ENCODE measurements around the gene SOX5. TPM values are rescaled to one million over a fixed set of nuclear protein-coding genes. Genes with fewer than 3 reads are reported as not detected.

Gene SOX5
- total and polyA plus RNA-seq, 2 experiments from 2014 or later, result 1.0 to 4.7 TPM

GRCh38 chr12:23581913-23582312, 367.6 kb downstream of the SOX5 start (continued):
- TF ChIP-seq, protein P1, sequence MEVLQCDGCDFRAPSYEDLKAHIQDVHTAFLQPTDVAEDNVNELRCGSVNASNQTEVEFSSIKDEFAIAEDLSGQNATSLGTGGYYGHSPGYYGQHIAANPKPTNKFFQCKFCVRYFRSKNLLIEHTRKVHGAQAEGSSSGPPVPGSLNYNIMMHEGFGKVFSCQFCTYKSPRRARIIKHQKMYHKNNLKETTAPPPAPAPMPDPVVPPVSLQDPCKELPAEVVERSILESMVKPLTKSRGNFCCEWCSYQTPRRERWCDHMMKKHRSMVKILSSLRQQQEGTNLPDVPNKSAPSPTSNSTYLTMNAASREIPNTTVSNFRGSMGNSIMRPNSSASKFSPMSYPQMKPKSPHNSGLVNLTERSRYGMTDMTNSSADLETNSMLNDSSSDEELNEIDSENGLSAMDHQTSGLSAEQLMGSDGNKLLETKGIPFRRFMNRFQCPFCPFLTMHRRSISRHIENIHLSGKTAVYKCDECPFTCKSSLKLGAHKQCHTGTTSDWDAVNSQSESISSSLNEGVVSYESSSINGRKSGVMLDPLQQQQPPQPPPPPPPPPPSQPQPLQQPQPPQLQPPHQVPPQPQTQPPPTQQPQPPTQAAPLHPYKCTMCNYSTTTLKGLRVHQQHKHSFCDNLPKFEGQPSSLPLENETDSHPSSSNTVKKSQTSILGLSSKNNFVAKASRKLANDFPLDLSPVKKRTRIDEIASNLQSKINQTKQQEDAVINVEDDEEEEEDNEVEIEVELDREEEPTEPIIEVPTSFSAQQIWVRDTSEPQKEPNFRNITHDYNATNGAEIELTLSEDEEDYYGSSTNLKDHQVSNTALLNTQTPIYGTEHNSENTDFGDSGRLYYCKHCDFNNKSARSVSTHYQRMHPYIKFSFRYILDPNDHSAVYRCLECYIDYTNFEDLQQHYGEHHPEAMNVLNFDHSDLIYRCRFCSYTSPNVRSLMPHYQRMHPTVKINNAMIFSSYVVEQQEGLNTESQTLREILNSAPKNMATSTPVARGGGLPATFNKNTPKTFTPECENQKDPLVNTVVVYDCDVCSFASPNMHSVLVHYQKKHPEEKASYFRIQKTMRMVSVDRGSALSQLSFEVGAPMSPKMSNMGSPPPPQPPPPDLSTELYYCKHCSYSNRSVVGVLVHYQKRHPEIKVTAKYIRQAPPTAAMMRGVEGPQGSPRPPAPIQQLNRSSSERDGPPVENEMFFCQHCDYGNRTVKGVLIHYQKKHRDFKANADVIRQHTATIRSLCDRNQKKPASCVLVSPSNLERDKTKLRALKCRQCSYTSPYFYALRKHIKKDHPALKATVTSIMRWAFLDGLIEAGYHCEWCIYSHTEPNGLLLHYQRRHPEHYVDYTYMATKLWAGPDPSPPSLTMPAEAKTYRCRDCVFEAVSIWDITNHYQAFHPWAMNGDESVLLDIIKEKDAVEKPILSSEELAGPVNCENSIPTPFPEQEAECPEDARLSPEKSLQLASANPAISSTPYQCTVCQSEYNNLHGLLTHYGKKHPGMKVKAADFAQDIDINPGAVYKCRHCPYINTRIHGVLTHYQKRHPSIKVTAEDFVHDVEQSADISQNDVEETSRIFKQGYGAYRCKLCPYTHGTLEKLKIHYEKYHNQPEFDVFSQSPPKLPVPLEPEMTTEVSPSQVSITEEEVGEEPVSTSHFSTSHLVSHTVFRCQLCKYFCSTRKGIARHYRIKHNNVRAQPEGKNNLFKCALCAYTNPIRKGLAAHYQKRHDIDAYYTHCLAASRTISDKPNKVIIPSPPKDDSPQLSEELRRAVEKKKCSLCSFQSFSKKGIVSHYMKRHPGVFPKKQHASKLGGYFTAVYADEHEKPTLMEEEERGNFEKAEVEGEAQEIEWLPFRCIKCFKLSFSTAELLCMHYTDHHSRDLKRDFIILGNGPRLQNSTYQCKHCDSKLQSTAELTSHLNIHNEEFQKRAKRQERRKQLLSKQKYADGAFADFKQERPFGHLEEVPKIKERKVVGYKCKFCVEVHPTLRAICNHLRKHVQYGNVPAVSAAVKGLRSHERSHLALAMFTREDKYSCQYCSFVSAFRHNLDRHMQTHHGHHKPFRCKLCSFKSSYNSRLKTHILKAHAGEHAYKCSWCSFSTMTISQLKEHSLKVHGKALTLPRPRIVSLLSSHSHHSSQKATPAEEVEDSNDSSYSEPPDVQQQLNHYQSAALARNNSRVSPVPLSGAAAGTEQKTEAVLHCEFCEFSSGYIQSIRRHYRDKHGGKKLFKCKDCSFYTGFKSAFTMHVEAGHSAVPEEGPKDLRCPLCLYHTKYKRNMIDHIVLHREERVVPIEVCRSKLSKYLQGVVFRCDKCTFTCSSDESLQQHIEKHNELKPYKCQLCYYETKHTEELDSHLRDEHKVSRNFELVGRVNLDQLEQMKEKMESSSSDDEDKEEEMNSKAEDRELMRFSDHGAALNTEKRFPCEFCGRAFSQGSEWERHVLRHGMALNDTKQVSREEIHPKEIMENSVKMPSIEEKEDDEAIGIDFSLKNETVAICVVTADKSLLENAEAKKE (CRISPR knock-in tag; IDR thresholded peaks at IDR 0.05), result no peak
- TF ChIP-seq CTCF (conservative IDR thresholded peaks at IDR 0.05; ENCODE audit: low read depth in 2 of 2) (no peak), REST (IDR thresholded peaks at IDR 0.05; ENCODE audit: unreplicated experiment) (no peak), JUNB (IDR thresholded peaks at IDR 0.05; ENCODE audit: unreplicated experiment) (no peak), ZNF331 (CRISPR knock-in tag; IDR thresholded peaks at IDR 0.05; ENCODE audit: low read depth) (no peak)
